GDM1 (cell line): Measurements from ENCODE around the gene AKAP12.

Experiments used
- DNase-seq: peaks from one replicate; lab custom pipeline; 2025; lab: John Stamatoyannopoulos, UW

The AKAP12 gene

GRCh38 chr6:151240036-151240685 is 394 bp downstream of the AKAP12 start:
- DNase-seq = no peak

DNA sequence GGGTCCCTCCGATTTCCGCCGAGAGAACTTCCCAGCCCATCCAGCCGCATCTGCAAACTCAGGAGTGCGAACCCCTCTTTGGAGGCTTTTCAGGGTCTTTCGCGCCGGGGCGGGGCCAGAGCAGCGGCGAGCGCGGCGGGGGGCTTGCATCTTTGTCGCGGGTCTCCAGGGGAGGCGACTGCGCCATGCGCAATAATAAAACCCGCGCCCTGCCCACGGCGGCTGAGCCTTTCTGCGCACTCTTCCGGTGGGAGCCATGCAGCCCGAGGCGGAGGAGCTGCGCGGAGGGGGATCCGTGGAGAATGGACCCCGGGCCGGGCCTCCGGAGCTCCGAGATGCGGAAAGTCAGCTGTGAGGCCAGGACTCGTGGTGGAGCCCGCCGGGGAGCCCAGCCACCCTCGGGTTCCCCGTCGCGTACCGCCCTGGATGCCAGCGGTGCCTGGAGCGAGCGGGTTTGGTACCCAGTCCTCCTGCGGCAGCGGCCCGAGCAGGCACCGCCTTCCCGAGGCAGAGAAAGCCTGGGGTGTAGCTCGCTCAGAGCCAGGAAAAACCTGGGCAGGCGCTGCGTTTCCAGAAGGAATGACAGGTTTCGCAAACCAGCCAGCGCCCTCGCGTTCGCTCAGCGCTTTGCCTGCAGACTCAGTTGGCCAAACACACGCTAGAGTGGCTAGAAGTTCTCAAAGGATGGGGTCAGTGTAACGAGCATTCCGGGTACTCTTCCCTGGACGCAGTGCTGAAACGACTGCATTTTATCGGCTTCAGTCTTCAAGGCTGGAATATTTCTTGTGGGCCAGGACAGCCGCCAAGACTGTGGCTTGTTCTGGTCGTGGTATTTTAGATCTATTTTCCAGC is 1.2 kb downstream of the AKAP12 start:
- DNase-seq = no peak

- no peak for DNase-seq
These were observed 2.1 kb downstream of the AKAP12 start for GRCh38 chr6:151241853-151242252.

DNA sequence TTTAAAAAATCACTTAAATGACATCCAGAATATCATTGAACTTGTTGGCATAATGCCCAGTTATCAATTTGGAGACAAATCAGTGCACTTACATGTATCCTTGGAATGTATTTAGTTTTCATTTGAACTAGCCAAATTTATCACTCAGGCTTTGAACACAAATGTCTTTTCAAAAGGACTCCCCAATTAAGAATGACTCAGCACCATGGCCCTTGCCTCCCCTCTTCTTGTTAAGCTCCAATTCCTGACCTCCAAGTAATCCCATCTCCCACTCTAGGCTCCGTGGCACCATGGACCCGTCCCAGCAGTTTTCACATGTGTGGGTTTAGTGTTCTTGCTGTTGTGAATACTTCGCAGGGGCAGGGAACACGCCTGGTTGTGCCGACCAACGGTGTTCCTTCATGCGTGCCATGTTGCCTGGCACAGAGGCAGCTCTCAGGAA is 2.7 kb downstream of the AKAP12 start:
- no peak for DNase-seq

GRCh38 chr6:151243481-151243880 is 3.7 kb downstream of the AKAP12 start:
- DNase-seq = no peak

- no peak for DNase-seq
These were observed 7.7 kb downstream of the AKAP12 start for GRCh38 chr6:151247490-151247889.

DNA sequence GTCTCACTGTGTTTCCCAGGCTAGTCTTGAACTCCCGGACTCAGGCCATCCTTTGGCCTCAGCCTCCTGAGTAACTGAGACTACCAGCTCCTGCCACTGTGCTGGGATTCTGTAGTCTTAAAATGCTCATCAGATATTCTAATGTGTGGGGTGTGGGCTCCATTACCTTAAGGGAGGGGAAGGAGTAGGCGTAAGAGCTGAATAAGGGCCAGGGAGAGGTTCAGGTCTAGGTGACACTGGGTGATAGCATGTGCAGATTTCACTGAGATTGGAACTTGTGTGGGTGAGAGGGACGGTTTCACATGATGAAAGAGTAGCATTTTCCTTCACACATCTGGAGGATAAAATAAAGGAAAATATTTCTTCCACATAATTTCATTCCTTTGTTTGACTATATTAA is 8.5 kb downstream of the AKAP12 start:
- DNase-seq = no peak

DNA sequence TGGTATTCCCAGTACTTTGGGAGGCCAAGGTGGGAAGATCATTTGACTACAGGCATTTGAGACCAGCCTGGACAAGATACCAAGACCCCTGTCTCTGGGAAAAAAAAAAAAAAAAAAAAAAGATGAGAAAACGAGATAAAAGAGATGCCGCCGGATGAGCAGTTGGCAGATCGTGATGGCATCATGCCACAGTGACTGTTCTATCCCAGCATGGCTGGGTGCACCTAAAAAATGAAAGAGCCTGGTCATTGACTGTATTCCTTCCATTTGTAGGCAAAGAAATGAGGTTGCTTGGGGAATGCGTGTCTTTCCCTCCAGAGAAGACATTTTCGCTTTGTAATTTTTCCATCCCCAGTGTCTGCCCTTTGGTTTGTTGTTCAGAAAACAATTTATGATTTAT is 12.9 kb downstream of the AKAP12 start:
- DNase-seq = no peak

DNA sequence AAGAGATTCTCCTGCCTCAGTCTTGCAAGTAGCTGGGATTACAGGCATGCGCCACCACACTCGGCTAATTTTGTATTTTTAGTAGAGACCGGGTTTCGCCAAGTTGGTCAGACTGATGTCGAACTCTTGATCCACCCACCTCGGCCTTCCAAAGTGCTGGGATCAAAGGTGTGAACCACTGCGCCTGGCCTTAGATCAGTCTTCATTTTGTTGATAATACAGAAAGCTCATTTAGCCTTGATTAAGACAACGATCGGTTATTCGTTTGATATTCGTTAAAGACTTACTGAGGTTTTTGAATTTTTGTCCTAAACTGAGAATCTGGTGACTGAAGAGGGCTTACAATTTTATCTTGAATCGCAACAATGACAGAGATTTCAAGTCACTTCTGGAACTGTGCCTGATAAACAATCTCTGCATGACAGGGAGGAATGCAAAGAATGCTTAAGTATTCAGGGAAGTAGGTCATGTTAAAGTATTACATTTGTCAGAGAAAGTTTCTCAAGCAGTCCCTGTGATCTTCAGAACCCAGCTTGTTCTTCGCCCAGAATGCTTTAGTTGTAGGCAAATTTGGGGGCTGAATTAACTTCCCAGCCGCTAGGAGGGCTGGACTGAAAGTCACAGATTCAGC is 14.8 kb downstream of the AKAP12 start:
- no peak for DNase-seq

- no peak for DNase-seq
These were observed 16.0 kb downstream of the AKAP12 start for GRCh38 chr6:151255811-151256210.

GRCh38 chr6:151257985-151258445 is 18.2 kb downstream of the AKAP12 start:
- no peak for DNase-seq

- no peak for DNase-seq
These were observed 20.4 kb downstream of the AKAP12 start for GRCh38 chr6:151260205-151260604.

DNA sequence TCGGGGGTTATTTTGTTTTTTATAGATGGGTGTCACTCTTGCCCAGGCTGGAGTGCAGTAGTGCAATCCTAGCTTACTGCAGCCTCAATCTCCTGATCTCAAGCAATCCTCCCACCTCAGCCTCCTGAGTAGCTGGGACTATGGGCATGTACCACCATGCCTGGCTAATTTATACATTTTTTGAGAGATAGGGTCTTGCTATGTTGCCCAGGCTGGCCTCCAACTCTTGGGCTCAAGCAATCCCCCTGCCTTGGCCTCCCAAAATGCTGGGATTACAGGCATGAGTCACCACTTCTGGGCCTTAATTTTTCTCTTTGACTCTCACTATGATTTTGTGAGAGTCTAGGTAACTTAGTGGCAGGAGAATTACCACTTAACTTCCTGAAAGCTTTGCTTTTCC is 23.3 kb downstream of the AKAP12 start:
- DNase-seq = no peak

- no peak for DNase-seq
These were observed 24.2 kb downstream of the AKAP12 start for GRCh38 chr6:151263967-151264366.

DNA sequence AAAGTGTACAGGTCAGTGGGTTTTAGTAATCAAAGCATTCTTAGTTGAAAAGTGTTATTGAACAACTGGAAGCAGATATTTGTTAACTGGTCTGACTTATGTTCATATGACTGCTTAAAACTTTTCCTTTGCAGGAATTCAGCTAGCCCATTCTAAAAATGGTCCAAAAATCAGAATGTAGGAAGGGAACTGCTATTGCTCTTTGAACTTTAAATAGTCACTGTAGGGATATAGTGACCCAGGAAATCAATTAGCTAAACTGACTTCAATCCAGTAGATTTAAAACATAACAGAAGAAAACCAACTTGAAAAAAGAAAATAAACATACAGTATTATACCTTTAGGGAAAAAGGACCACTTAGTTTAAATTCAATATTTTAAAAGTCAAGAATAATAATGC is 25.5 kb downstream of the AKAP12 start:
- no peak for DNase-seq

GRCh38 chr6:151269321-151269995 is 29.7 kb downstream of the AKAP12 start:
- DNase-seq = no peak

GRCh38 chr6:151275121-151275520 is 35.4 kb downstream of the AKAP12 start:
- DNase-seq = no peak

DNA sequence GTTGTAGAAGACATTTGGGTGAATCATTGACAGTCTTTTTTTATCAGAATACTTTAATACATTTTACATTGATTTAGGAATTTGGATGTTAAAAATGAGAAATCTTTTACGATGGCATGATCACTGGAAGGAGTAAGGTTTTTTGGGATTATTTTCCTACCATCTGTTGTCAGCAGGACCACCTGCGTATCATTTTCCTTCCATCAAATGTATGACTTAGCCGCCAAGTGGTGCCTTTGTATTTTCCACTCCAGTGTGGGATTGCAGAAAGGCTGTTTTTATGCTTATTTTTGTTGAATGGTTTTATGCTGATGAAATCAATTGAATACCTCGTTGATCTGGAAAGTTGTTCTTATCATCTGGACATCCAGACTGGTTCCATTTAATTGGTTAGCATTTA is 35.8 kb downstream of the AKAP12 start:
- no peak for DNase-seq

DNA sequence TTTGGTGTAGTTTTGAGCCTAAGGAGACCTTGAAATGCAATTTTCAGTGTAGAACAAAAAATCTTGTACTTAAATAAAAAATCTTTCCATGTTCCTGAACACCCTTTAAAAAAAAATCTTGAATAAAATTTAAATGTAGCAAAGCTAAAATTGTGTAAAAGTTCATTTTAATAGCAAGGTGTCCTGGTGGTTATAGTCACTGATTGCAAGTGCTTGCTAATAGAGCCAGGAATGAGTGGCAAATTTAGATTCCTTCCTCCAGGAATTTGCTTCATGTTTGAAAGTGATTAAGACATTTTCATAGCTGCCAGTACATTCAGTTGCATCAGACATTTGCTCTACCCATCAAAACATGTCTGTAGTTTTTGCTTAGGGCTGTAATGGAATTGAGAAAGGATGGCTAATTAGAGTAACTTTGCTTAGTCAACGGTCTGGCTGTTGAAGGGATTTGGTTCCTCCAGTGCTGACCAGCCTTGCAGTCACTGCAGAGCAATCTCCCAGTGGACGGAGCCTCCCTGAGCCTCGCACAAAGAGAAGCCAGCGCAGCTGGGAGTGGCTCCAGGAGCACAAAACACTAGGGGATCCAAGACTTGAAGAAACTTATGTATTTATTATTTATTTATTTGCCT is 36.5 kb downstream of the AKAP12 start:
- DNase-seq = no peak

DNA sequence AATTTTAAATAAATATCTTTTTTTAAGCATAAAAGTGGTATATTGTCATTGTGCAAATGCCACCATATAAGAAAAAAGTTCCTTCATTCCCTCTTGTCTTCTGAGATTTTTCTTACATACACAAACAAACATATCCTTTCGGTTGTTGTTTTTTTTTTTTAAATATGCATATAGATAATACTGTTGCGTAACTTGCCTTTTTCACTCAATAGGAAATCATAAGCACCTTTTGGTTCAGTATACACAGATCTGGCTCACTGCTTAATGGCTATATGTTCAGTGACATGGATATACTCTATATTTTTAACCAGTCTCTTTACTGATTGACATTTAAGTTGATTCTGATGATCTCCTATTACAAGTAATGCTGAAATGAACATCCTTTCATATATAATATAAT is 40.1 kb downstream of the AKAP12 start:
- no peak for DNase-seq

GRCh38 chr6:151280859-151281258 is 41.1 kb downstream of the AKAP12 start:
- DNase-seq = no peak

- DNase-seq = no peak
These were observed 44.2 kb downstream of the AKAP12 start for GRCh38 chr6:151284012-151284411.
